Lung (tissue), 12 donors: ENCODE results near the gene OR9K2. TPM values are rescaled to one million over a fixed set of nuclear protein-coding genes. Genes with fewer than 3 reads are reported as not detected.
A peak's percentile ranks its signal among the peaks of the same experiment; 100 is the strongest.
"Not testable (repeated sequence)": the region's sequence is repeated elsewhere in the genome, so short reads cannot be mapped to it uniquely, and the experiment has no call there.

ENCODE experiments used
- ATAC-seq: fragments of 200-7000 bp; cut with Tn5 transposase; one replicate; pipeline ENCODE4 v1.9.1; 2020; ENCODE audit warnings: moderate number of reproducible peaks; ENCODE audit not compliant: insufficient read depth, low FRiP score
- DNase-seq, 3 donors: peaks; one replicate each; pipeline ENCODE4 v3.0.0-alpha.2; 2013 to 2017
- H3K27ac ChIP-seq, 2 donors: one replicate each; pipeline ENCODE4 v1.5.1; 2013; ENCODE audit warnings: mild to moderate bottlenecking in 2 of 2, moderate library complexity in 2 of 2, control low read depth in 1 of 2, inconsistent platforms in 1 of 2, low read depth in 1 of 2, low read length in 1 of 2
- H3K27me3 ChIP-seq, 3 donors: one replicate each; pipeline ENCODE4 v1.5.1; 2013; ENCODE audit warnings: low read length in 2 of 3; ENCODE audit not compliant: control insufficient read depth in 3 of 3, insufficient read depth in 3 of 3
- H3K36me3 ChIP-seq, 4 donors: one replicate each; pipeline ENCODE4 v1.5.1; 2013; ENCODE audit warnings: low read length in 4 of 4, mild to moderate bottlenecking in 1 of 4, moderate library complexity in 1 of 4; ENCODE audit not compliant: control insufficient read depth in 4 of 4, insufficient read depth in 4 of 4
- H3K4me1 ChIP-seq, 5 donors: one replicate each; pipeline ENCODE4 v1.5.1; 2013; ENCODE audit warnings: low read length in 5 of 5, mild to moderate bottlenecking in 2 of 5, moderate library complexity in 1 of 5; ENCODE audit not compliant: control insufficient read depth in 5 of 5, insufficient read depth in 5 of 5
- H3K4me3 ChIP-seq: one replicate; pipeline ENCODE4 v1.5.1; 2013; ENCODE audit warnings: mild to moderate bottlenecking, control low read depth, moderate library complexity
- H3K9ac ChIP-seq, 2 donors: one replicate each; pipeline ENCODE4 v1.5.1; 2013; ENCODE audit warnings: low read length in 2 of 2, control low read depth in 1 of 2; ENCODE audit not compliant: insufficient read depth in 1 of 2
- H3K9me3 ChIP-seq, 4 donors: one replicate each; pipeline ENCODE4 v1.5.1; 2013; ENCODE audit warnings: low read length in 3 of 4, mild to moderate bottlenecking in 1 of 4, moderate library complexity in 1 of 4; ENCODE audit not compliant: control insufficient read depth in 4 of 4, insufficient read depth in 3 of 4
- WGBS, 2 donors: extraction: QIAGEN DNeasy Blood & Tissue Kit; methylation state at CpG; one replicate each; pipeline ENCODE4 v1.1.7; 2013; 5-methylcytosine and 5-hydroxymethylcytosine counted together
- polyA plus RNA-seq, 2 donors: library from polyadenylated mRNA; stranded (reverse); fragments of 200-250 nt; gene quantifications; one replicate each; pipeline ENCODE4 v1.2.1, GENCODE V29; 2013
- total RNA-seq, 2 donors: library from RNA; depleted of rRNA in 1 of 2; stranded (reverse); fragments of >200 nt in 1 of 2; gene quantifications; one replicate each; pipeline ENCODE4 v1.2.1, GENCODE V29; 2014 to 2021
- TF ChIP-seq, protein P1 (sequence below): IDR thresholded peaks from 2 replicates; pipeline ENCODE4 v1.5.1; 2012; ENCODE audit warnings: mild to moderate bottlenecking; ENCODE audit errors: control extremely low read depth, extremely low read depth
- donor health status: control.
- donor health status: control.
- donor health status: Bipolar disorder and iron deficiency.
- donor health status: healthy.
- donor health status: DM: yes; HTN: yes; CAD: no.

The OR9K2 gene
- total and polyA plus RNA-seq, 4 donors, result not detected

DNA sequence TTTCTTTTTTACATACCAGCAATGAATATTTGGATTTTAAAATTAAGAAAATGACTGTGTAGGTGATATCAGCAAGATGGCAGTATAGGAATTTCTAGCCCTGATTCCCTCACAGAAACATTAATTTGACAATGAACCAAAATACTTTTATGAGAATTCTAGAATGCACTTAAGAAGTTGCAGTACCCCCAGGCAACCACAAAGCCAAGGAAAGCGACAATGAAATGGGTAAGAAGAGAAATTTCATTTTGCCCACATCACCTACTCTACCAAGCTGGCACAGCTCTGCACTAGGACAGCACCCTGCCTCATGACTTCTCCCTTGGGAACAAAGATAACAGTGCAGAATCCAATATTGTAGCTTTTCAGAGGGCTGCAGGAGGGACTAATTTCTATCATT lies 6.6 kb downstream of the OR9K2 start:
- no peaks in the 10 kb centered on the region for H3K36me3 ChIP-seq
- H3K9me3 ChIP-seq, result no peaks in the 10 kb centered on the region
- WGBS, 2 donors, result 52 to 73% methylated on average over 1 of the region's 1 CpG
- H3K27ac ChIP-seq, result no peak overlapping the region
- H3K27me3 ChIP-seq, result no peaks in the 10 kb centered on the region
- DNase-seq, result no peak
- no peak overlapping the region for H3K9ac ChIP-seq
- no peak for ATAC-seq
- TF ChIP-seq, protein P1, sequence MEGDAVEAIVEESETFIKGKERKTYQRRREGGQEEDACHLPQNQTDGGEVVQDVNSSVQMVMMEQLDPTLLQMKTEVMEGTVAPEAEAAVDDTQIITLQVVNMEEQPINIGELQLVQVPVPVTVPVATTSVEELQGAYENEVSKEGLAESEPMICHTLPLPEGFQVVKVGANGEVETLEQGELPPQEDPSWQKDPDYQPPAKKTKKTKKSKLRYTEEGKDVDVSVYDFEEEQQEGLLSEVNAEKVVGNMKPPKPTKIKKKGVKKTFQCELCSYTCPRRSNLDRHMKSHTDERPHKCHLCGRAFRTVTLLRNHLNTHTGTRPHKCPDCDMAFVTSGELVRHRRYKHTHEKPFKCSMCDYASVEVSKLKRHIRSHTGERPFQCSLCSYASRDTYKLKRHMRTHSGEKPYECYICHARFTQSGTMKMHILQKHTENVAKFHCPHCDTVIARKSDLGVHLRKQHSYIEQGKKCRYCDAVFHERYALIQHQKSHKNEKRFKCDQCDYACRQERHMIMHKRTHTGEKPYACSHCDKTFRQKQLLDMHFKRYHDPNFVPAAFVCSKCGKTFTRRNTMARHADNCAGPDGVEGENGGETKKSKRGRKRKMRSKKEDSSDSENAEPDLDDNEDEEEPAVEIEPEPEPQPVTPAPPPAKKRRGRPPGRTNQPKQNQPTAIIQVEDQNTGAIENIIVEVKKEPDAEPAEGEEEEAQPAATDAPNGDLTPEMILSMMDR, result no peak
- H3K4me1 ChIP-seq, result no peaks in the 10 kb centered on the region
- no peak overlapping the region for H3K4me3 ChIP-seq

DNA sequence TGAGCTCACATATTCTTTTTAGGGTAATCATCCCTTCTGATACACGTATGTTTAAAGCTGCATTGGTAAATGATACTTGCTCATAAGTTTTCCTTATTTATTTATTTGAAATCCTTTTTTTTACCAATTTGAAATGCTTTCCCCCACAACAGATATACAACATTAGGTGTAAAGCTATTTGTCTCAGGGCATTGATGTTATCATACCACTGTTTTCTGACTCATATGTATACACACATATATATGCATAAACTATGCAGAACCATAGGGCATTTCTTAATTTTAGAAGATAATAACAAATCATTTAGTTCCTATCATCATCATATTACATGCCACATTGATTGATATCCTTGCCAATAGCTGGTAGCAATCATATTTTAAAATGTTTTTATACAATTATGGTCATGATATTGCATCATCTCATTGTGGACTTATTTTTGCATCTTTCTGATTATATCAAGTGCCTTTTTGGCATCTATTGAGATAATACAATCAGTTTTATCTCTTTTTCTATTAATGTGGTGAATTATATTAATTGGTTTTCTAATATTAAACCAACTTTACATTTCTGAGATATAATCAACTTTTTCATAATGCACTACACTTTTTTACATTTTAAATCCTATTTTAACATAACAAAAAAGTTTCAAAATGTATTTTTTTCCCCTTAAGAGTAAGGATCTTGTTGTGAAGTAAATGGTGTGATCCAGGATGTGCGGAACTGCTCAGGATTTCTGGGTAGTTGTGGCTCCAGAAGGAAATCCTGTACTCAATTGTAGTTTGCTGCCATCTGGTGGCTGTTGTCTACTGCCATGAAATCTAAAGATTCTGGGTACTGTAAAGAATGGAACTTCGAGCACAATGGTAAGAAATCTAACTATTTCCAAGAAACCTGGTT lies 16.7 kb downstream of the OR9K2 start:
- Histone ChIP-seq H3K27ac (no peak overlapping the region), H3K9me3 (no peaks in the 10 kb centered on the region), H3K4me3 (no peak overlapping the region), H3K36me3 (no peaks in the 10 kb centered on the region), H3K9ac (no peak overlapping the region), H3K4me1 (no peaks in the 10 kb centered on the region), H3K27me3 (no peaks in the 10 kb centered on the region)
- TF ChIP-seq, protein P1, result peak; percentile 29
- peak; percentile 32 to 66 (median 53) for DNase-seq
- WGBS, 2 donors, result 39 to 42% methylated on average over 3 of the region's 3 CpGs
- no peak for ATAC-seq

DNA sequence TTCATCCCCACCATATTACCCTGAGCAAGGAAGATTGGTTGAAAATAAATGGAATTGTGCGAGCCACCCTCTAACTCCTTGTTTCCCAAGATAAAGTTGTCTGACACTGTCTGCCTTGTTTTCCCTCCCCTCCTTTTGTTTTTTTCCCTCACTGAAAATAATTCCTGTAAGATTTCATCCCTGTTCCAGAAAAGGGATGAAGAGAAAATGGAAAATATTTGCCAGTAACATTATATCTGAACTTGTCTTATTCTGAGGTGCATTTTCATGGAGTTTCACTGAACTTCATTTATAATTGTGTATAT lies 17.3 kb downstream of the OR9K2 start:
- Histone ChIP-seq H3K4me1 (no peaks in the 10 kb centered on the region), H3K9me3 (no peaks in the 10 kb centered on the region), H3K36me3 (no peaks in the 10 kb centered on the region), H3K9ac (no peak overlapping the region), H3K27ac (no peak overlapping the region), H3K27me3 (no peaks in the 10 kb centered on the region), H3K4me3 (no peak overlapping the region)
- TF ChIP-seq, protein P1, result no peak
- DNase-seq, result no peak
- whole genome bisulfite sequencing, 2 donors, result 7 to 25% methylated on average over 1 of the region's 1 CpG
- no peak for ATAC-seq

DNA sequence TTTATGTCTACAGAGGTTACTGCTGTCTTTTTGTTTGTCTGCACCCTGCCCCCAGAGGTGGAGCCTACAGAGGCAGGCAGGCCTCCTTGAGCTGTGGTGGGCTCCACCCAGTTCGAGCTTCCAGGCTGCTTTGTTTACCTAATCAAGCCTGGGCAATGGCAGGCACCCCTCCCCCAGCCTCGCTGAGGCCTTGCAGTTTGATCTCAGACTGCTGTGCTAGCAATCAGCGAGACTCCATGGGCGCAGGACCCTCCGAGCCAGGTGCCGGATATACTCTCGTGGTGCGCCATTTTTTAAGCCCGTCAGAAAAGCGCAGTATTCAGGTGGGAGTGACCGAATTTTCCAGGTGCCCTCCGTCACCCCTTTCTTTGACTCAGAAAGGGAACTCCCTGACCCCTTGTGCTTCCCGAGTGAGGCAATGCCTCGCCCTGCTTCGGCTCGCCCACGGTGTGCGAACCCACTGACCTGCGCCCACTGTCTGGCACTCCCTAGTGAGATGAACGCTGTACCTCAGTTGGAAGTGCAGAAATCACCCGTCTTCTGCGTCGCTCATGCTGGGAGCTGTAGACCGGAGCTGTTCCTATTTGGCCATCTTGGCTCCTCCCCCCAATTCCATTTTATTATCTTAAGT lies 40.9 kb downstream of the OR9K2 start:
- H3K4me3 ChIP-seq, H3K4me1 ChIP-seq, H3K9me3 ChIP-seq, H3K36me3 ChIP-seq, DNase-seq, H3K9ac ChIP-seq, H3K27ac ChIP-seq, ATAC-seq, H3K27me3 ChIP-seq: not testable (repeated sequence)
- WGBS, 2 donors, result 87 to 89% methylated on average over 24 of the region's 24 CpGs
